Cardiac fibroblast (primary cell): ENCODE results near the gene CHMP6.
A peak's percentile ranks its signal among the peaks of the same experiment; 100 is the strongest.

Experiments
- DNase-seq, 2 donors: peaks; one replicate each; pipeline versions ENCODE4 v3.0.0 to v3.0.0-alpha.2; 2010; ENCODE audit warnings: low read depth in 2 of 2
- H3K4me3 ChIP-seq, 2 donors: replicated peaks in 1 of 2; 1 replicate in 1 of 2; 2 replicates in 1 of 2; pipeline ENCODE4 v1.5.1; 2011; ENCODE audit warnings: low read depth in 2 of 2, low read length in 2 of 2, mild to moderate bottlenecking in 2 of 2, moderate library complexity in 1 of 2
- CTCF ChIP-seq: IDR thresholded peaks from one replicate; pipeline ENCODE4 v1.5.1; 2011; ENCODE audit warnings: low read depth, mild to moderate bottlenecking, low read length, inconsistent platforms

CHMP6 gene

GRCh38 chr17:80968602-80969029, 23.0 kb upstream of the CHMP6 start:
- no peak for TF ChIP-seq CTCF
- no peak overlapping the region for H3K4me3 ChIP-seq
- peak; percentile 42 to 64 for DNase-seq

- H3K4me3 ChIP-seq, result no peak overlapping the region
- no peak for DNase-seq
- TF ChIP-seq CTCF, result no peak
Observed at GRCh38 chr17:80969030-80969673, 22.5 kb upstream of the CHMP6 start.

GRCh38 chr17:80969674-80970043, 22.0 kb upstream of the CHMP6 start:
- DNase-seq, result no peak
- no peak overlapping the region for H3K4me3 ChIP-seq
- TF ChIP-seq CTCF, result no peak

GRCh38 chr17:80970044-80970761, 21.4 kb upstream of the CHMP6 start:
- TF ChIP-seq CTCF, result peak; percentile 58
- H3K4me3 ChIP-seq, result no peak overlapping the region
- peak in 1 of 2 donors; percentile 40 for DNase-seq

- TF ChIP-seq CTCF, result no peak
- no peak for DNase-seq
- no peak overlapping the region for H3K4me3 ChIP-seq
Observed at GRCh38 chr17:80970762-80971703, 20.6 kb upstream of the CHMP6 start.

- no peak for TF ChIP-seq CTCF
- no peak overlapping the region for H3K4me3 ChIP-seq
- no peak for DNase-seq
Observed at GRCh38 chr17:80971704-80972304, 19.8 kb upstream of the CHMP6 start.
